ENCODE measurements around the gene ACOT13. TPM values are rescaled to one million over a fixed set of nuclear protein-coding genes. Genes with fewer than 3 reads are reported as not detected.

ACOT13 gene
- total RNA-seq, 2 donors from 2014 or later: 36.2 to 43.1 TPM

GRCh38 chr6:24621626-24622289 lies 45.1 kb upstream of the ACOT13 start:
- WGBS, 2 experiments (ENCODE audit: insufficient coverage in 1 of 2, insufficient read length in 1 of 2): 89 to 93% methylated on average over 4 to 7 of the region's 7 CpGs
- Histone ChIP-seq H3K9ac (ENCODE audit: extremely low read depth, low read length, poor library complexity, severe bottlenecking) (no peak overlapping the region), H3K27ac (ENCODE audit: low read depth, low read length) (no peak overlapping the region), H3K9me3 (ENCODE audit: control insufficient read depth, low read length) (no peaks in the 10 kb centered on the region), H3K36me3 (ENCODE audit: control insufficient read depth, insufficient read depth, low read length) (no peaks in the 10 kb centered on the region), H3K4me3 (ENCODE audit: low read length) (no peak overlapping the region), H3K4me1 (ENCODE audit: control insufficient read depth, insufficient read depth, low read length) (no peaks in the 10 kb centered on the region), H3K27me3 (ENCODE audit: control insufficient read depth, insufficient read depth, low read length, poor library complexity, severe bottlenecking) (peaks cover 5% of the 10 kb centered on the region)
- peaks cover 9% of the 10 kb centered on the region for H3K27me3 Mint-ChIP-seq (ENCODE audit: insufficient read depth)
- H3K9me3 Mint-ChIP-seq: no peaks in the 10 kb centered on the region
- H3K27ac Mint-ChIP-seq: no peak overlapping the region
- H3K4me1 Mint-ChIP-seq: peaks cover 10% of the 10 kb centered on the region
- no peak overlapping the region for H3K4me3 Mint-ChIP-seq
- no peak for DNase-seq
- TF ChIP-seq, protein P1, sequence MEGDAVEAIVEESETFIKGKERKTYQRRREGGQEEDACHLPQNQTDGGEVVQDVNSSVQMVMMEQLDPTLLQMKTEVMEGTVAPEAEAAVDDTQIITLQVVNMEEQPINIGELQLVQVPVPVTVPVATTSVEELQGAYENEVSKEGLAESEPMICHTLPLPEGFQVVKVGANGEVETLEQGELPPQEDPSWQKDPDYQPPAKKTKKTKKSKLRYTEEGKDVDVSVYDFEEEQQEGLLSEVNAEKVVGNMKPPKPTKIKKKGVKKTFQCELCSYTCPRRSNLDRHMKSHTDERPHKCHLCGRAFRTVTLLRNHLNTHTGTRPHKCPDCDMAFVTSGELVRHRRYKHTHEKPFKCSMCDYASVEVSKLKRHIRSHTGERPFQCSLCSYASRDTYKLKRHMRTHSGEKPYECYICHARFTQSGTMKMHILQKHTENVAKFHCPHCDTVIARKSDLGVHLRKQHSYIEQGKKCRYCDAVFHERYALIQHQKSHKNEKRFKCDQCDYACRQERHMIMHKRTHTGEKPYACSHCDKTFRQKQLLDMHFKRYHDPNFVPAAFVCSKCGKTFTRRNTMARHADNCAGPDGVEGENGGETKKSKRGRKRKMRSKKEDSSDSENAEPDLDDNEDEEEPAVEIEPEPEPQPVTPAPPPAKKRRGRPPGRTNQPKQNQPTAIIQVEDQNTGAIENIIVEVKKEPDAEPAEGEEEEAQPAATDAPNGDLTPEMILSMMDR (conservative IDR thresholded peaks at IDR 0.05): peak; percentile 28
- H3K36me3 Mint-ChIP-seq (ENCODE audit: low read depth): no peaks in the 10 kb centered on the region

DNA sequence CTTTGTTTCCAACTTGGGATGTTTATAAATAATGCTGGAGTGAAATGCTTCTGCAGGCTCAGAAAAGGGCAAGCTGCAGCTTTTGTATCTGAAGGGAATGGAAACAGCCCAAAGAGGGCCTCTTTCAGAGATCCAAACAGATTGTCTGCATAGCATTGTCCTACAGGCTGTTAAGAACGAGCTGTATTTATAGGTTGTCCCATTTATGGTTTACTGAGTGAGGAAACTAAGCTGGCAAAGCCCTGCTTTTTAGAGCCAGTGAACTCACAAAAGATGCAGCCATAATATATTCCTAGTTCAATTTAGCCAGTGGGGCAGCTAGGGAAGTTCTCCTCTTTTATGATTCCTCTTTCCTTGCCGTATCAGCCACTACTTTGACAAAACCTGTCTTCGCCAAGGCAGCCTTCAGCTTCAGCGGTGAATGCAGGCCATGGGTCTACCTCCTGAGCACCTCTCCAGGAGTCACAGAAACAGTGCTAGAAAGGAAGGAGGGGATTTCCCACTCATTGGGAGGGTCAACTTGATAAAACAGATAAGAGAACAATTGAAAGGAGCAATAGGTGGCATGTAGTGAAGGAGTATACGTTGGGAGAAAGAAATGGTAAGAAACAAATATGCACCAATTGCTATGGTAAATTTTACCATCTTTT lies 35.9 kb upstream of the ACOT13 start:
- Mint-ChIP-seq H3K27me3 (ENCODE audit: insufficient read depth) (peaks cover 31% of the 10 kb centered on the region), H3K4me1 (peaks cover 33% of the 10 kb centered on the region), H3K36me3 (ENCODE audit: low read depth) (no peaks in the 10 kb centered on the region), H3K4me3 (no peak overlapping the region), H3K9me3 (peaks cover 8% of the 10 kb centered on the region), H3K27ac (no peak overlapping the region)
- no peak overlapping the region for H3K4me3 ChIP-seq (ENCODE audit: low read length)
- peaks cover 67% of the 10 kb centered on the region for H3K27me3 ChIP-seq (ENCODE audit: control insufficient read depth, insufficient read depth, low read length, poor library complexity, severe bottlenecking)
- peaks cover 6% of the 10 kb centered on the region for H3K4me1 ChIP-seq (ENCODE audit: control insufficient read depth, insufficient read depth, low read length)
- no peaks in the 10 kb centered on the region for H3K36me3 ChIP-seq (ENCODE audit: control insufficient read depth, insufficient read depth, low read length)
- WGBS, 2 experiments (ENCODE audit: insufficient coverage in 1 of 2, insufficient read length in 1 of 2): 40 to 59% methylated on average over 2 to 5 of the region's 5 CpGs
- no peak overlapping the region for H3K9ac ChIP-seq (ENCODE audit: extremely low read depth, low read length, poor library complexity, severe bottlenecking)
- DNase-seq: peak; percentile 68
- peaks cover 10% of the 10 kb centered on the region for H3K9me3 ChIP-seq (ENCODE audit: control insufficient read depth, low read length)
- H3K27ac ChIP-seq (ENCODE audit: low read depth, low read length): no peak overlapping the region
- TF ChIP-seq, protein P1 (conservative IDR thresholded peaks at IDR 0.05): no peak

GRCh38 chr6:24631671-24632070 lies 35.2 kb upstream of the ACOT13 start:
- H3K4me1 ChIP-seq (ENCODE audit: control insufficient read depth, insufficient read depth, low read length): peaks cover 6% of the 10 kb centered on the region
- Mint-ChIP-seq H3K4me3 (no peak overlapping the region), H3K36me3 (ENCODE audit: low read depth) (no peaks in the 10 kb centered on the region), H3K4me1 (peaks cover 33% of the 10 kb centered on the region), H3K9me3 (peaks cover 14% of the 10 kb centered on the region), H3K27ac (no peak overlapping the region), H3K27me3 (ENCODE audit: insufficient read depth) (peaks cover 30% of the 10 kb centered on the region)
- H3K27ac ChIP-seq (ENCODE audit: low read depth, low read length): no peak overlapping the region
- H3K9me3 ChIP-seq (ENCODE audit: control insufficient read depth, low read length): peaks cover 16% of the 10 kb centered on the region
- H3K27me3 ChIP-seq (ENCODE audit: control insufficient read depth, insufficient read depth, low read length, poor library complexity, severe bottlenecking): peaks cover 67% of the 10 kb centered on the region
- 40 to 50% methylated on average over 1 to 5 of the region's 5 CpGs for WGBS, 2 experiments (ENCODE audit: insufficient coverage in 1 of 2, insufficient read length in 1 of 2)
- no peak for DNase-seq
- TF ChIP-seq, protein P1 (conservative IDR thresholded peaks at IDR 0.05): no peak
- no peak overlapping the region for H3K9ac ChIP-seq (ENCODE audit: extremely low read depth, low read length, poor library complexity, severe bottlenecking)
- H3K36me3 ChIP-seq (ENCODE audit: control insufficient read depth, insufficient read depth, low read length): no peaks in the 10 kb centered on the region
- H3K4me3 ChIP-seq (ENCODE audit: low read length): no peak overlapping the region

Data from endodermal cell (in vitro differentiated cells).